HFF-Myc (cell line): ENCODE results near the gene LMOD1.
"Not testable (repeated sequence)": the region's sequence is repeated elsewhere in the genome, so short reads cannot be mapped to it uniquely, and the experiment has no call there.

ENCODE experiments used
- DNase-seq: peaks from one replicate; pipeline ENCODE4 v3.0.0-alpha.2; 2011; ENCODE audit warnings: low read depth; ENCODE audit errors: extremely low read depth
- H3K4me3 ChIP-seq: replicated peaks from 2 replicates; pipeline ENCODE4 v1.5.1; 2011; ENCODE audit warnings: low read depth, mild to moderate bottlenecking, control low read depth, low read length
- TF ChIP-seq, protein P1 (sequence below): IDR thresholded peaks from 2 replicates; pipeline ENCODE4 v1.5.1; 2012; ENCODE audit warnings: mild to moderate bottlenecking, low read depth, low read length, control low read depth; ENCODE audit errors: missing control alignments

Gene LMOD1

DNA sequence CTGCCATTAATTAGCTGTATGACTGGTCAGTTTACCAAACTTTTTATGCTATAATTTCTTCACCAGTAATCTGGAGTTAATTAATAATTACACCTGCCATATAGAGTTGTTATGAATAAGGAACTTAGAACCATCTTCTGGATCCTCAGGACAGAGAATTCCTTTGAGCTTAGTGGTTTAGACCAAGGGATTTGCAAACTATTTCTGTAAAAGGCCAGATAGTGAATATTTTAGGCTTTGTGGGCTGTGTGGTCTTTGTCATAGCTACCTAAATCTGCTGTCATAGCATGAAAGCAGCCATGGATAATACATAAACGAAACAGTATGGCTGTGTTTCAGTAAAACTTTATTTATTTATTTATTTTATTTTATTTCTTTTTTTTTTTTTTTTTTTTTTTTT lies 17.9 kb upstream of the LMOD1 start:
- DNase-seq, result no peak
- TF ChIP-seq, protein P1, sequence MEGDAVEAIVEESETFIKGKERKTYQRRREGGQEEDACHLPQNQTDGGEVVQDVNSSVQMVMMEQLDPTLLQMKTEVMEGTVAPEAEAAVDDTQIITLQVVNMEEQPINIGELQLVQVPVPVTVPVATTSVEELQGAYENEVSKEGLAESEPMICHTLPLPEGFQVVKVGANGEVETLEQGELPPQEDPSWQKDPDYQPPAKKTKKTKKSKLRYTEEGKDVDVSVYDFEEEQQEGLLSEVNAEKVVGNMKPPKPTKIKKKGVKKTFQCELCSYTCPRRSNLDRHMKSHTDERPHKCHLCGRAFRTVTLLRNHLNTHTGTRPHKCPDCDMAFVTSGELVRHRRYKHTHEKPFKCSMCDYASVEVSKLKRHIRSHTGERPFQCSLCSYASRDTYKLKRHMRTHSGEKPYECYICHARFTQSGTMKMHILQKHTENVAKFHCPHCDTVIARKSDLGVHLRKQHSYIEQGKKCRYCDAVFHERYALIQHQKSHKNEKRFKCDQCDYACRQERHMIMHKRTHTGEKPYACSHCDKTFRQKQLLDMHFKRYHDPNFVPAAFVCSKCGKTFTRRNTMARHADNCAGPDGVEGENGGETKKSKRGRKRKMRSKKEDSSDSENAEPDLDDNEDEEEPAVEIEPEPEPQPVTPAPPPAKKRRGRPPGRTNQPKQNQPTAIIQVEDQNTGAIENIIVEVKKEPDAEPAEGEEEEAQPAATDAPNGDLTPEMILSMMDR, result no peak
- H3K4me3 ChIP-seq, result no peak overlapping the region

DNA sequence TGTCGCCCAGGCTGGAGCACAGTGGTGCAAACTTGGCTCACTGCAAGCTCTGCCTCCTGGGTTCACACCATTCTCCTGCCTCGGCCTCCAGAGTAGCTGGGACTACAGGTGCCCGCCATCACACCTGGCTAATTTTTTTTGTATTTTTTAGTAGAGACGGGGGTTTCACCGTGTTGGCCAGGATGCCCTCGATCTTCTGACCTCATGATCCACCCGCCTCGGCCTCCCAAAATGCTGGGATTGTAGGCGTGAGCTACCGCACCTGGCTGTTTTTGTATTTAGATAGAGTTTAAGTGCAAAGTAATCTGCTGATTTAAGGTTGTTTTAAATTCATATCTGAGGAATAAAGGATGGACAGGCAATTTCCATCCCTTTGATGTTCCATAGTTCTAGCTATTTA lies 16.0 kb upstream of the LMOD1 start:
- H3K4me3 ChIP-seq, DNase-seq: not testable (repeated sequence)

DNA sequence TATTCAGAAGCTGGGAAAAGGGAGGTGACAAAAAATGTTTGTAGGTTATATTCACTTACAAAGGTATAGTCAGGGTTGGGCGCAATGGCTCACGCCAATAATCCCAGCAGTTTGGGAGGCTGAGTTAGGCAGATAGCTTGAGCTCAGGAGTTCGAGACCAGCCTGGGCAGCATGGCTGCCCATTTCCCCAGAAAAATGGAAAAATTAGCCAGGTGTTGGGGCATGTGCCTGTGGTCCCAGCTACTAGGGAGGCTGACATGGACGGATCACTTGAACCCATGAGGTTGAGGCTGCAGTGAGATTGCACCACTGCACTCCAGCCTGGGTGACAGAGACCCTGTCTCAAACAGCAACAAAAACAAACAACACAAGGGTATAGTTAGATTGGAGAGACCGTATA lies 12.0 kb upstream of the LMOD1 start:
- TF ChIP-seq, protein P1, result no peak
- DNase-seq, result no peak
- no peak overlapping the region for H3K4me3 ChIP-seq

DNA sequence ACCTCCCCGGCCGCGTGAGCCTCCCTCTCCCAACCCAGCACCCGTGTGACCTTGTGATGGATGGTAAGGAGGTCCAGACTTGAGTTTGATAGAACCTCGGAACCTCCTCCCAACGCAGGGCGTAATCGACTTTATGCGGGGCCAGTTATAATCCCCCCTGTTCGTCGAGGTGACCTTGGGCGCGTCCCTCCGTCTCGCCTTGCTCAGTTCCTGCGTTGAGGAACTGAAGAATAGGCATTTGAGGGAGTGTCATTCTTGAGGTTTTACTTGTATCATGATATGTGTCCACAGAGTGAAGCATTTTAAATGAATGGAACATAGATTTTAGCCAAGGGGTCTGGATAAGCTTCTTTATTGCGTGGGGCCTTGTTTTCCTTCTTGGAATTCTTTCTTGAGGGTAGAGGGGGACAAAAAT lies 9.4 kb upstream of the LMOD1 start:
- H3K4me3 ChIP-seq, result peak overlapping the region; percentile 97
- TF ChIP-seq, protein P1, result no peak
- DNase-seq, result no peak

GRCh38 chr1:201955009-201955728 lies 8.8 kb upstream of the LMOD1 start, which contains the start of gene TIMM17A:
TSS of gene TIMM17A (plus strand) at chr1:201955503. CDS start at chr1:201955527, 24 bp downstream.
- TF ChIP-seq, protein P1, result no peak
- DNase-seq, result peak; percentile 96
- peak within 1 kb of the TSS; percentile 97 for H3K4me3 ChIP-seq

- H3K4me3 ChIP-seq, result peak overlapping the region; percentile 97
- TF ChIP-seq, protein P1, result no peak
- DNase-seq, result no peak
Observed at GRCh38 chr1:201954263-201955008, 8.1 kb upstream of the LMOD1 start.

DNA sequence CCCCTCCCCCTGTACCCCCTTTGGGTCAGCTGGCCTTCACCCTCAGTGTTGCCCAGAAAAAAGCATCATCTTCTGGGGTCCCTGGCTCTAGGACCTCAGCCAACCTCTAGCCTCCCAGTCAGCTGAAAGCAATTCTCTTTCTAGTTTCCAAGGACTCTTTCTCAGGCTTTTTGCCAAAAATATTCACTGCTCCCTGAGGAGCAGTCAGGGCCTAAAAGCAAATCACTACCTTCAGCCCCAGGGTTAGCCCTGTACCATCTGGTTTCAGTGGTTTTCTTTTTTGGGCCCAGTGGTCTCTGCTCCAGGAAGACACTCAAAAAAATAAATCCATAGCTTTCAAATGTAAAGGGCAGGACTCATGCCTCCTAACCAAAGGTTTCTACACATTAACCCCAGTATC lies 3.1 kb upstream of the LMOD1 start:
- H3K4me3 ChIP-seq, result no peak overlapping the region
- TF ChIP-seq, protein P1, result no peak
- no peak for DNase-seq
